Stimulated activated CD4-positive, alpha-beta T cell treated with anti-CD3 and anti-CD28 coated beads, Interleukin-15, amount 100 ng/mL, for 48 hours (primary cell): ENCODE data around the gene EPS15.
"Not testable (repeated sequence)": the region's sequence is repeated elsewhere in the genome, so short reads cannot be mapped to it uniquely, and the experiment has no call there.

ENCODE experiments used
- DNase-seq, 2 donors: peaks; one replicate each; pipeline ENCODE4 v3.0.0-alpha.2; 2020; ENCODE audit warnings: low read depth in 2 of 2

The EPS15 gene

GRCh38 chr1:51425955-51426354 is 93.1 kb downstream of the EPS15 start:
- DNase-seq, result no peak

GRCh38 chr1:51425273-51425672 is 93.8 kb downstream of the EPS15 start:
- no peak for DNase-seq

- DNase-seq, result no peak
Observed at GRCh38 chr1:51423073-51423821, 95.8 kb downstream of the EPS15 start.

GRCh38 chr1:51422367-51423072 is 96.5 kb downstream of the EPS15 start:
- DNase-seq, result no peak

- DNase-seq, result no peak
Observed at GRCh38 chr1:51421964-51422363, 97.1 kb downstream of the EPS15 start.

GRCh38 chr1:51420867-51421627 is 98.0 kb downstream of the EPS15 start:
- no peak for DNase-seq

- no peak for DNase-seq
Observed at GRCh38 chr1:51418384-51418959, 100.6 kb downstream of the EPS15 start.

- no peak for DNase-seq
Observed at GRCh38 chr1:51417496-51418383, 101.3 kb downstream of the EPS15 start.

GRCh38 chr1:51416910-51417309 is 102.2 kb downstream of the EPS15 start:
- DNase-seq, result no peak

- no peak for DNase-seq
Observed at GRCh38 chr1:51415963-51416362, 103.1 kb downstream of the EPS15 start.

GRCh38 chr1:51414811-51415210 is 104.3 kb downstream of the EPS15 start:
- DNase-seq, result no peak

GRCh38 chr1:51411820-51412219 is 107.2 kb downstream of the EPS15 start:
- not testable (repeated sequence) for DNase-seq

- DNase-seq, result no peak
Observed at GRCh38 chr1:51410568-51411460, 108.3 kb downstream of the EPS15 start.

GRCh38 chr1:51409755-51410541 is 109.1 kb downstream of the EPS15 start:
- not testable (repeated sequence) for DNase-seq

- DNase-seq, result no peak
Observed at GRCh38 chr1:51392241-51392640, 126.8 kb downstream of the EPS15 start.

GRCh38 chr1:51390641-51391040 is 128.4 kb downstream of the EPS15 start:
- DNase-seq, result not testable (repeated sequence)

GRCh38 chr1:51387288-51387687 is 131.8 kb downstream of the EPS15 start:
- DNase-seq, result not testable (repeated sequence)

GRCh38 chr1:51386259-51386658 is 132.8 kb downstream of the EPS15 start:
- DNase-seq, result not testable (repeated sequence)

- no peak for DNase-seq
Observed at GRCh38 chr1:51385776-51386175, 133.3 kb downstream of the EPS15 start.
